ENCODE measurements around the gene SOCS6. TPM values are rescaled to one million over a fixed set of nuclear protein-coding genes. Genes with fewer than 3 reads are reported as not detected.

SOCS6 gene
- 10 to 100 TPM; 10.4 to 30.1 TPM for total RNA-seq
- 1 to 10 TPM; 5.5 to 6.9 TPM for polyA plus RNA-seq

GRCh38 chr18:70288851-70289328, at the start of gene SOCS6:
Gene SOCS6, plus strand, starts transcription at chr18:70289045. Its CDS starts 35,624 bp downstream, at chr18:70324669.
- H3K27me3 ChIP-seq (ENCODE audit: control insufficient read depth in 4 of 4, insufficient read depth in 4 of 4, low read length in 3 of 4): no peaks in the 10 kb centered on the region
- H3K9me3 ChIP-seq (ENCODE audit: control insufficient read depth in 4 of 4, low read length in 3 of 4): no peaks in the 10 kb centered on the region
- DNase-seq (ENCODE audit: low spot score): peak; percentile 62
- WGBS: under 1% methylated on average over 77 of the region's 77 CpGs
- H3K9ac ChIP-seq (ENCODE audit: low read depth in 1 of 2, low read length in 2 of 2): peak within 1 kb of the TSS; percentile 84 to 97
- H3K4me1 ChIP-seq (ENCODE audit: control insufficient read depth in 4 of 4, insufficient read depth in 4 of 4, low read length in 3 of 4): peaks cover 0 to 30% (median 20%) of the 10 kb centered on the region in 4 donors
- H3K4me3 ChIP-seq (ENCODE audit: low read depth in 1 of 3, low read length in 3 of 3): peak within 1 kb of the TSS; percentile 81 to 96 (median 90)
- TF ChIP-seq SP1 (IDR thresholded peaks at IDR 0.05): no peak
- TF ChIP-seq FOXA2 (IDR thresholded peaks at IDR 0.05): no peak
- no peak for TF ChIP-seq MAX (IDR thresholded peaks at IDR 0.05)
- TF ChIP-seq RAD21 (IDR thresholded peaks at IDR 0.05): no peak
- no peak for TF ChIP-seq JUND (IDR thresholded peaks at IDR 0.05)
- no peak for TF ChIP-seq RXRA (IDR thresholded peaks at IDR 0.05)
- TF ChIP-seq CTCF (IDR thresholded peaks at IDR 0.05; ENCODE audit: low read depth, low read length, missing input control): no peak
- no peak for TF ChIP-seq REST (IDR thresholded peaks at IDR 0.05)
- no peak for TF ChIP-seq HNF4G (IDR thresholded peaks at IDR 0.05)
- no peak for TF ChIP-seq HNF4A (conservative IDR thresholded peaks at IDR 0.05)
- TF ChIP-seq ATF3 (IDR thresholded peaks at IDR 0.05): no peak
- no peak for TF ChIP-seq FOXA1 (IDR thresholded peaks at IDR 0.05)
- no peak for TF ChIP-seq TAF1 (conservative IDR thresholded peaks at IDR 0.05)
- no peak for TF ChIP-seq EGR1 (IDR thresholded peaks at IDR 0.05; ENCODE audit: low read depth in 2 of 2)
- no peak for TF ChIP-seq YY1 (IDR thresholded peaks at IDR 0.05)
- no peak for TF ChIP-seq NR2F2 (IDR thresholded peaks at IDR 0.05)
- peak within 1 kb of the TSS; percentile 89 to 96 for H3K27ac ChIP-seq (ENCODE audit: low read depth in 1 of 2, low read length in 2 of 2)
- H3K36me3 ChIP-seq (ENCODE audit: control insufficient read depth in 4 of 4, insufficient read depth in 3 of 4, low read depth in 1 of 4, low read length in 3 of 4): no peaks in the 10 kb centered on the region

GRCh38 chr18:70243131-70243929, 45.5 kb upstream of the SOCS6 start:
- H3K27me3 ChIP-seq (ENCODE audit: control insufficient read depth in 4 of 4, insufficient read depth in 4 of 4, low read length in 3 of 4): no peaks in the 10 kb centered on the region
- DNase-seq (ENCODE audit: low spot score): no peak
- H3K9ac ChIP-seq (ENCODE audit: low read depth in 1 of 2, low read length in 2 of 2): no peak overlapping the region
- 64% methylated on average over 13 of the region's 13 CpGs for WGBS
- H3K27ac ChIP-seq (ENCODE audit: low read depth in 1 of 2, low read length in 2 of 2): no peak overlapping the region
- no peaks in the 10 kb centered on the region for H3K9me3 ChIP-seq (ENCODE audit: control insufficient read depth in 4 of 4, low read length in 3 of 4)
- no peak overlapping the region for H3K4me3 ChIP-seq (ENCODE audit: low read depth in 1 of 3, low read length in 3 of 3)
- H3K36me3 ChIP-seq (ENCODE audit: control insufficient read depth in 4 of 4, insufficient read depth in 3 of 4, low read depth in 1 of 4, low read length in 3 of 4): no peaks in the 10 kb centered on the region
- no peaks in the 10 kb centered on the region for H3K4me1 ChIP-seq (ENCODE audit: control insufficient read depth in 4 of 4, insufficient read depth in 4 of 4, low read length in 3 of 4)
- no peak for TF ChIP-seq REST (IDR thresholded peaks at IDR 0.05)
- TF ChIP-seq GABPA (IDR thresholded peaks at IDR 0.05 in 1 of 2, conservative IDR thresholded peaks at IDR 0.05 in 1 of 2): no peak
- TF ChIP-seq RXRA (IDR thresholded peaks at IDR 0.05): no peak
- TF ChIP-seq CTCF (IDR thresholded peaks at IDR 0.05; ENCODE audit: low read depth, low read length, missing input control): no peak
- no peak for TF ChIP-seq ATF3 (IDR thresholded peaks at IDR 0.05)
- TF ChIP-seq JUND (IDR thresholded peaks at IDR 0.05): no peak
- no peak for TF ChIP-seq TAF1 (conservative IDR thresholded peaks at IDR 0.05)
- no peak for TF ChIP-seq YY1 (IDR thresholded peaks at IDR 0.05)
- no peak for TF ChIP-seq FOXA2 (IDR thresholded peaks at IDR 0.05)

Data from liver (tissue), 9 donors.